Neural progenitor cell (in vitro differentiated cells): ENCODE measurements around the gene BMP5. TPM values are rescaled to one million over a fixed set of nuclear protein-coding genes. Genes with fewer than 3 reads are reported as not detected.
A peak's percentile ranks its signal among the peaks of the same experiment; 100 is the strongest.

Source experiments
- DNase-seq: peaks from one replicate; pipeline ENCODE4 v3.0.0-alpha.2; 2016; ENCODE audit warnings: low spot score
- H2AFZ ChIP-seq: fragments of 200-600 bp; sonication (generic); replicated peaks from 2 replicates; pipeline ENCODE4 v1.6.1; 2016; ENCODE audit warnings: antibody characterized with exemption
- H3F3A ChIP-seq: fragments of 200-600 bp; sonication (generic); 2 replicates; pipeline ENCODE4 v1.6.1; 2016; ENCODE audit warnings: antibody characterized with exemption, low read depth
- H3K27ac ChIP-seq: fragments of 200-600 bp; sonication (generic); 2 replicates; pipeline ENCODE4 v1.5.1; 2016; ENCODE audit warnings: mild to moderate bottlenecking
- H3K27me3 ChIP-seq: fragments of 200-600 bp; sonication (generic); 2 replicates; pipeline ENCODE4 v1.6.1; 2016; ENCODE audit warnings: mild to moderate bottlenecking, moderate library complexity
- H3K36me3 ChIP-seq: fragments of 200-600 bp; sonication (generic); 2 replicates; pipeline ENCODE4 v1.5.1; 2016
- H3K4me1 ChIP-seq: fragments of 200-600 bp; sonication (generic); 2 replicates; pipeline ENCODE4 v1.6.1; 2016; ENCODE audit warnings: mixed run types
- H3K4me2 ChIP-seq: fragments of 200-600 bp; sonication (generic); 2 replicates; pipeline ENCODE4 v1.6.1; 2016
- H3K4me3 ChIP-seq: fragments of 200-600 bp; sonication (generic); 2 replicates; pipeline ENCODE4 v1.5.1; 2016
- H3K79me2 ChIP-seq: fragments of 200-600 bp; sonication (generic); 2 replicates; pipeline ENCODE4 v1.6.1; 2016; ENCODE audit warnings: low read depth
- H3K9ac ChIP-seq: fragments of 200-600 bp; sonication (generic); 2 replicates; pipeline ENCODE4 v1.6.1; 2016
- H3K9me3 ChIP-seq: fragments of 200-600 bp; sonication (generic); 2 replicates; pipeline ENCODE4 v1.5.1; 2016; ENCODE audit warnings: low read depth
- H4K20me1 ChIP-seq: fragments of 200-600 bp; sonication (generic); 2 replicates; pipeline ENCODE4 v1.6.1; 2016; ENCODE audit warnings: low read depth
- H3K27ac Mint-ChIP-seq: 3 replicates; pipeline ENCODE4 v1.8.0; 2021; ENCODE audit warnings: mixed read lengths
- H3K27me3 Mint-ChIP-seq: 2 replicates; pipeline ENCODE4 v1.8.0; 2022; ENCODE audit warnings: low read depth, mild to moderate bottlenecking, inconsistent platforms, moderate library complexity, mixed read lengths; ENCODE audit not compliant: insufficient read depth
- H3K36me3 Mint-ChIP-seq: 3 replicates; pipeline ENCODE4 v1.8.0; 2021; ENCODE audit warnings: mixed read lengths
- H3K4me1 Mint-ChIP-seq: 3 replicates; pipeline ENCODE4 v1.8.0; 2021; ENCODE audit warnings: mixed read lengths
- H3K4me3 Mint-ChIP-seq: 3 replicates; pipeline ENCODE4 v1.8.0; 2021; ENCODE audit warnings: mild to moderate bottlenecking, moderate library complexity, mixed read lengths
- H3K9me3 Mint-ChIP-seq: 3 replicates; pipeline ENCODE4 v1.8.0; 2020; ENCODE audit warnings: mixed read lengths
- EZH2 ChIP-seq: fragments of 200-600 bp; sonication (generic); IDR thresholded peaks from 2 replicates; pipeline ENCODE4 v1.6.1; 2017; ENCODE audit warnings: antibody characterized with exemption, mild to moderate bottlenecking, moderate library complexity
- EZH2phosphoT487 ChIP-seq: fragments of 200-600 bp; sonication (generic); IDR thresholded peaks from 2 replicates; pipeline ENCODE4 v1.6.1; 2017; ENCODE audit warnings: antibody characterized with exemption
- total RNA-seq: library from RNA; depleted of rRNA; stranded (reverse); fragments of >200 nt; gene quantifications from 2 replicates; pipeline ENCODE4 v1.2.3, GENCODE V29; 2015; ENCODE audit warnings: low replicate concordance
- TF ChIP-seq, protein P1 (sequence below): fragments of 200-600 bp; sonication (generic); IDR thresholded peaks from 2 replicates; pipeline ENCODE4 v1.5.1; 2017; ENCODE audit warnings: antibody characterized with exemption, mild to moderate bottlenecking

Gene BMP5
- total RNA-seq, 1 donor from 2014 or later = 1.5 TPM

GRCh38 chr6:55746473-55746872 lies 128.9 kb downstream of the BMP5 start:
- no peaks in the 10 kb centered on the region for H4K20me1 ChIP-seq
- H3K9ac ChIP-seq = no peak overlapping the region
- H3F3A ChIP-seq = no peaks in the 10 kb centered on the region
- H3K9me3 ChIP-seq = no peaks in the 10 kb centered on the region
- Mint-ChIP-seq H3K27me3 (no peaks in the 10 kb centered on the region), H3K27ac (no peak overlapping the region), H3K4me1 (no peaks in the 10 kb centered on the region), H3K9me3 (peaks cover 5% of the 10 kb centered on the region), H3K36me3 (no peaks in the 10 kb centered on the region), H3K4me3 (no peak overlapping the region)
- H2AFZ ChIP-seq = no peak overlapping the region
- no peak overlapping the region for H3K4me3 ChIP-seq
- H3K27me3 ChIP-seq = no peaks in the 10 kb centered on the region
- DNase-seq = no peak
- no peak overlapping the region for H3K27ac ChIP-seq
- no peaks in the 10 kb centered on the region for H3K36me3 ChIP-seq
- TF ChIP-seq EZH2 = no peak
- TF ChIP-seq EZH2phosphoT487 = no peak
- no peaks in the 10 kb centered on the region for H3K4me1 ChIP-seq
- H3K79me2 ChIP-seq = no peaks in the 10 kb centered on the region
- H3K4me2 ChIP-seq = no peak overlapping the region

DNA sequence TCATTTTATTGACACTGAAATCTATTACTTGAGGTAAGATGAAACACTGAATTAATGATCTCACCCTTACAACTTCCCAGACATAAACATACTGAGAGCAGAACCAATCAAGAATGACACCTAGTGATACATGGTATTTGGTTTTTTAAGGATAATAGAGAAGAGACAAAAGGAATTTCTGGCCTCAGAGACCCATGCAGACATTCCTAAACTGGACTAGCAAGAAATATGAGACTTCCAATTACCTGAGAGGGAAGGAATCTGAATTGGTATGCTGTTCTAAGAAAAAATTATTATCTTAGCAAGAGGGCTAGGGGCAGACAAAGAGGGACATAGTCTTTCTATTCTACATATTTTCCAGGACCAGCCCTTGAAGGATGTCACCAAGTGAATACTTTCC lies 141.1 kb downstream of the BMP5 start:
- Mint-ChIP-seq H3K9me3 (peaks cover 20% of the 10 kb centered on the region), H3K27ac (no peak overlapping the region), H3K4me1 (no peaks in the 10 kb centered on the region)

GRCh38 chr6:55729665-55730064 lies 145.7 kb downstream of the BMP5 start:
- H3K36me3 ChIP-seq = no peaks in the 10 kb centered on the region
- Mint-ChIP-seq H3K9me3 (peaks cover 2% of the 10 kb centered on the region), H3K4me3 (no peak overlapping the region), H3K4me1 (no peaks in the 10 kb centered on the region), H3K27me3 (no peaks in the 10 kb centered on the region), H3K27ac (no peak overlapping the region), H3K36me3 (no peaks in the 10 kb centered on the region)
- no peak overlapping the region for H3K4me2 ChIP-seq
- H3K4me3 ChIP-seq = no peak overlapping the region
- no peaks in the 10 kb centered on the region for H3K79me2 ChIP-seq
- TF ChIP-seq, protein P1, sequence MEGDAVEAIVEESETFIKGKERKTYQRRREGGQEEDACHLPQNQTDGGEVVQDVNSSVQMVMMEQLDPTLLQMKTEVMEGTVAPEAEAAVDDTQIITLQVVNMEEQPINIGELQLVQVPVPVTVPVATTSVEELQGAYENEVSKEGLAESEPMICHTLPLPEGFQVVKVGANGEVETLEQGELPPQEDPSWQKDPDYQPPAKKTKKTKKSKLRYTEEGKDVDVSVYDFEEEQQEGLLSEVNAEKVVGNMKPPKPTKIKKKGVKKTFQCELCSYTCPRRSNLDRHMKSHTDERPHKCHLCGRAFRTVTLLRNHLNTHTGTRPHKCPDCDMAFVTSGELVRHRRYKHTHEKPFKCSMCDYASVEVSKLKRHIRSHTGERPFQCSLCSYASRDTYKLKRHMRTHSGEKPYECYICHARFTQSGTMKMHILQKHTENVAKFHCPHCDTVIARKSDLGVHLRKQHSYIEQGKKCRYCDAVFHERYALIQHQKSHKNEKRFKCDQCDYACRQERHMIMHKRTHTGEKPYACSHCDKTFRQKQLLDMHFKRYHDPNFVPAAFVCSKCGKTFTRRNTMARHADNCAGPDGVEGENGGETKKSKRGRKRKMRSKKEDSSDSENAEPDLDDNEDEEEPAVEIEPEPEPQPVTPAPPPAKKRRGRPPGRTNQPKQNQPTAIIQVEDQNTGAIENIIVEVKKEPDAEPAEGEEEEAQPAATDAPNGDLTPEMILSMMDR = no peak
- TF ChIP-seq EZH2 (no peak), EZH2phosphoT487 (no peak)
- H3K9ac ChIP-seq = no peak overlapping the region
- H3K27me3 ChIP-seq = no peaks in the 10 kb centered on the region
- no peak overlapping the region for H3K27ac ChIP-seq
- H2AFZ ChIP-seq = no peak overlapping the region
- no peaks in the 10 kb centered on the region for H4K20me1 ChIP-seq
- no peak for DNase-seq
- no peaks in the 10 kb centered on the region for H3F3A ChIP-seq
- H3K9me3 ChIP-seq = no peaks in the 10 kb centered on the region
- no peaks in the 10 kb centered on the region for H3K4me1 ChIP-seq

More for the DNA sequence above, 141.1 kb downstream of the BMP5 start:
- H4K20me1 ChIP-seq = no peaks in the 10 kb centered on the region
- H3K9ac ChIP-seq = no peak overlapping the region
- peaks cover 4% of the 10 kb centered on the region for H3K27me3 Mint-ChIP-seq
- no peak overlapping the region for H3K4me3 Mint-ChIP-seq
- H3K36me3 ChIP-seq = no peaks in the 10 kb centered on the region
- no peak overlapping the region for H3K4me3 ChIP-seq
- no peaks in the 10 kb centered on the region for H3K79me2 ChIP-seq
- H3F3A ChIP-seq = no peaks in the 10 kb centered on the region
- no peak overlapping the region for H2AFZ ChIP-seq
- TF ChIP-seq EZH2phosphoT487 (no peak), EZH2 (no peak)
- TF ChIP-seq, protein P1 = no peak
- H3K4me1 ChIP-seq = no peaks in the 10 kb centered on the region
- H3K27ac ChIP-seq = no peak overlapping the region
- H3K4me2 ChIP-seq = no peak overlapping the region
- no peaks in the 10 kb centered on the region for H3K27me3 ChIP-seq
- H3K9me3 ChIP-seq = no peaks in the 10 kb centered on the region
- no peaks in the 10 kb centered on the region for H3K36me3 Mint-ChIP-seq
- DNase-seq = no peak

- no peak overlapping the region for H3K4me2 ChIP-seq
- Mint-ChIP-seq H3K4me1 (no peaks in the 10 kb centered on the region), H3K27ac (no peak overlapping the region), H3K9me3 (no peaks in the 10 kb centered on the region), H3K27me3 (no peaks in the 10 kb centered on the region), H3K4me3 (no peak overlapping the region), H3K36me3 (no peaks in the 10 kb centered on the region)
- H3K4me3 ChIP-seq = no peak overlapping the region
- no peak for DNase-seq
- H3K4me1 ChIP-seq = no peaks in the 10 kb centered on the region
- no peak for TF ChIP-seq EZH2
- TF ChIP-seq EZH2phosphoT487 = no peak
- TF ChIP-seq, protein P1 = no peak
- H3K9ac ChIP-seq = no peak overlapping the region
- H3F3A ChIP-seq = no peaks in the 10 kb centered on the region
- H3K9me3 ChIP-seq = no peaks in the 10 kb centered on the region
- H3K79me2 ChIP-seq = no peaks in the 10 kb centered on the region
- H3K27me3 ChIP-seq = no peaks in the 10 kb centered on the region
- H3K36me3 ChIP-seq = no peaks in the 10 kb centered on the region
- H2AFZ ChIP-seq = peak overlapping the region; percentile 59
- no peaks in the 10 kb centered on the region for H4K20me1 ChIP-seq
- no peak overlapping the region for H3K27ac ChIP-seq
Observed at GRCh38 chr6:55726144-55726543, 149.2 kb downstream of the BMP5 start.
